Ascending aorta (tissue), 2 donors: ENCODE results near the gene ZCCHC2. TPM values are rescaled to one million over a fixed set of nuclear protein-coding genes. Genes with fewer than 3 reads are reported as not detected.

Experiments
- DNase-seq, 2 donors: peaks; one replicate each; pipeline ENCODE4 v3.0.0-alpha.2; 2019; ENCODE audit warnings: low spot score in 2 of 2
- H3K27ac ChIP-seq, 2 donors: fragments of 200-600 bp; sonication (generic); one replicate each; pipeline ENCODE4 v1.5.1; 2016 to 2017; ENCODE audit warnings: mild to moderate bottlenecking in 1 of 2
- H3K27me3 ChIP-seq: fragments of 200-600 bp; sonication (generic); one replicate; pipeline ENCODE4 v1.5.1; 2017
- H3K36me3 ChIP-seq, 2 donors: fragments of 200-600 bp; sonication (generic); one replicate each; pipeline ENCODE4 v1.5.1; 2016
- H3K4me1 ChIP-seq, 2 donors: fragments of 200-600 bp; sonication (generic); one replicate each; pipeline ENCODE4 v1.5.1; 2016 to 2017; ENCODE audit warnings: mild to moderate bottlenecking in 1 of 2
- H3K4me3 ChIP-seq, 2 donors: fragments of 200-600 bp; sonication (generic); one replicate each; pipeline ENCODE4 v1.5.1; 2016 to 2017; ENCODE audit warnings: mild to moderate bottlenecking in 1 of 2
- H3K9me3 ChIP-seq, 2 donors: fragments of 200-600 bp; sonication (generic); one replicate each; pipeline ENCODE4 v1.5.1; 2016
- CTCF ChIP-seq, 3 experiments: fragments of 200-600 bp in 2 of 3; fragments of 450-650 bp in 1 of 3; sonication (generic) in 2 of 3; IDR thresholded peaks; one replicate each; pipeline ENCODE4 v1.5.1; 2016 to 2019; ENCODE audit warnings: antibody characterized with exemption in 3 of 3, mild to moderate bottlenecking in 1 of 3, moderate library complexity in 1 of 3
- intact Hi-C: fragments of 100-400 bp; cut with DNase I; formaldehyde crosslinking; loops from one replicate; pipeline ENCODE4 v1.15.1; 2023
- total RNA-seq: library from RNA; depleted of rRNA; stranded (reverse); fragments of >200 nt; gene quantifications from one replicate; pipeline ENCODE4 v1.1.0, GENCODE V29; 2016

ZCCHC2 gene
- total RNA-seq, 1 donor from 2014 or later = 22.9 TPM

GRCh38 chr18:62585274-62586150 lies 62.7 kb downstream of the ZCCHC2 start:
- H3K36me3 ChIP-seq = peaks cover 3 to 9% of the 10 kb centered on the region in 2 donors
- no peak for TF ChIP-seq CTCF (IDR thresholded peaks at IDR 0.05)
- DNase-seq = no peak
- no peaks in the 10 kb centered on the region for H3K9me3 ChIP-seq
- H3K4me3 ChIP-seq = no peak overlapping the region
- no peak overlapping the region for H3K27ac ChIP-seq
- intact Hi-C loops = loop anchor here (2.0 to 10.0 kb wide), 4 partner anchors 129 to 405 kb away; partner anchors contain the start of gene PHLPP1
- H3K27me3 ChIP-seq = no peaks in the 10 kb centered on the region
- H3K4me1 ChIP-seq = peaks cover 0 to 4% of the 10 kb centered on the region in 2 donors

GRCh38 chr18:62586151-62586774 lies 63.4 kb downstream of the ZCCHC2 start:
- peak; percentile 58 to 81 (median 76) for TF ChIP-seq CTCF (IDR thresholded peaks at IDR 0.05)
- no peak for DNase-seq
- Histone ChIP-seq H3K27ac (no peak overlapping the region), H3K4me3 (no peak overlapping the region), H3K27me3 (no peaks in the 10 kb centered on the region), H3K36me3 (peaks cover 3 to 9% of the 10 kb centered on the region in 2 donors), H3K4me1 (peaks cover 0 to 4% of the 10 kb centered on the region in 2 donors), H3K9me3 (no peaks in the 10 kb centered on the region)
- intact Hi-C loops = loop anchor here (10.0 kb wide), 1 partner anchor 129 kb away; the partner anchor contains the start of gene PHLPP1

- DNase-seq = no peak
- no peaks in the 10 kb centered on the region for H3K27me3 ChIP-seq
- H3K9me3 ChIP-seq = no peaks in the 10 kb centered on the region
- H3K4me1 ChIP-seq = peaks cover 0 to 4% of the 10 kb centered on the region in 2 donors
- TF ChIP-seq CTCF (IDR thresholded peaks at IDR 0.05) = no peak
- intact Hi-C loops = loop anchor here (10.0 kb wide), 1 partner anchor 128 kb away; the partner anchor contains the start of gene PHLPP1
- H3K27ac ChIP-seq = no peak overlapping the region
- no peak overlapping the region for H3K4me3 ChIP-seq
- H3K36me3 ChIP-seq = peaks cover 3 to 9% of the 10 kb centered on the region in 2 donors
Observed at GRCh38 chr18:62586781-62587487, 64.1 kb downstream of the ZCCHC2 start.

- Histone ChIP-seq H3K36me3 (peaks cover 3 to 9% of the 10 kb centered on the region in 2 donors), H3K27me3 (no peaks in the 10 kb centered on the region), H3K27ac (no peak overlapping the region), H3K4me1 (peaks cover 0 to 4% of the 10 kb centered on the region in 2 donors), H3K9me3 (no peaks in the 10 kb centered on the region), H3K4me3 (no peak overlapping the region)
- TF ChIP-seq CTCF (IDR thresholded peaks at IDR 0.05) = no peak
- intact Hi-C loops = loop anchor here (10.0 kb wide), 1 partner anchor 127 kb away; the partner anchor contains the start of gene PHLPP1
- DNase-seq = no peak
Observed at GRCh38 chr18:62587689-62588088, 64.9 kb downstream of the ZCCHC2 start.

GRCh38 chr18:62588217-62588616 lies 65.4 kb downstream of the ZCCHC2 start:
- Histone ChIP-seq H3K36me3 (peaks cover 3 to 9% of the 10 kb centered on the region in 2 donors), H3K4me1 (peaks cover 0 to 4% of the 10 kb centered on the region in 2 donors), H3K27me3 (no peaks in the 10 kb centered on the region), H3K27ac (no peak overlapping the region), H3K4me3 (no peak overlapping the region), H3K9me3 (no peaks in the 10 kb centered on the region)
- intact Hi-C loops = loop anchor here (10.0 kb wide), 1 partner anchor 127 kb away; the partner anchor contains the start of gene PHLPP1
- DNase-seq = no peak
- no peak for TF ChIP-seq CTCF (IDR thresholded peaks at IDR 0.05)
